H9 (cell line): ENCODE data around the gene NRXN3. TPM values are rescaled to one million over a fixed set of nuclear protein-coding genes. Genes with fewer than 3 reads are reported as not detected.

ENCODE experiments used
- DNase-seq: peaks from one replicate; pipeline ENCODE4 v3.0.0-alpha.2; 2017
- H2AFZ ChIP-seq: one replicate; pipeline ENCODE4 v1.6.1; 2013; ENCODE audit warnings: mild to moderate bottlenecking, low read length, control low read depth, moderate library complexity
- H2AK5ac ChIP-seq: 2 replicates; pipeline ENCODE4 v1.6.1; 2013; ENCODE audit warnings: low read length, control low read depth, mixed read lengths; ENCODE audit not compliant: insufficient read length
- H2BK120ac ChIP-seq: one replicate; pipeline ENCODE4 v1.6.1; 2013; ENCODE audit warnings: low read depth, mild to moderate bottlenecking, low read length, control low read depth, inconsistent platforms; ENCODE audit not compliant: poor library complexity, severe bottlenecking
- H2BK12ac ChIP-seq: 2 replicates; pipeline ENCODE4 v1.6.1; 2013; ENCODE audit warnings: low read length, control low read depth, mixed read lengths, low read depth; ENCODE audit not compliant: insufficient read length
- H2BK15ac ChIP-seq: 2 replicates; pipeline ENCODE4 v1.6.1; 2013; ENCODE audit warnings: low read depth, low read length, control low read depth
- H2BK20ac ChIP-seq: one replicate; pipeline ENCODE4 v1.6.1; 2013; ENCODE audit warnings: low read depth, mild to moderate bottlenecking, low read length, control low read depth, inconsistent platforms; ENCODE audit not compliant: poor library complexity, severe bottlenecking
- H2BK5ac ChIP-seq: 2 replicates; pipeline ENCODE4 v1.6.1; 2013; ENCODE audit warnings: low read length, control low read depth, mixed read lengths; ENCODE audit not compliant: insufficient read length
- H3K14ac ChIP-seq: 2 replicates; pipeline ENCODE4 v1.6.1; 2013; ENCODE audit warnings: low read length, control low read depth; ENCODE audit not compliant: insufficient read depth
- H3K18ac ChIP-seq: 2 replicates; pipeline ENCODE4 v1.6.1; 2013; ENCODE audit warnings: low read depth, mild to moderate bottlenecking, mixed read lengths, low read length, control low read depth; ENCODE audit not compliant: insufficient read length
- H3K23ac ChIP-seq: 2 replicates; pipeline ENCODE4 v1.6.1; 2013; ENCODE audit warnings: low read length, control low read depth, mixed read lengths, low read depth; ENCODE audit not compliant: insufficient read length
- H3K23me2 ChIP-seq: 2 replicates; pipeline ENCODE4 v1.6.1; 2013; ENCODE audit warnings: low read depth, mild to moderate bottlenecking, mixed read lengths, low read length, control low read depth; ENCODE audit not compliant: insufficient read length, poor library complexity, severe bottlenecking
- H3K27ac ChIP-seq: 2 replicates; pipeline ENCODE4 v1.5.1; 2013; ENCODE audit warnings: low read length, control low read depth, mixed read lengths, low read depth; ENCODE audit not compliant: insufficient read length
- H3K27me3 ChIP-seq: 2 replicates; pipeline ENCODE4 v1.6.1; 2013; ENCODE audit warnings: low read length, control low read depth, inconsistent platforms; ENCODE audit not compliant: insufficient read depth
- H3K4ac ChIP-seq: 2 replicates; pipeline ENCODE4 v1.6.1; 2013; ENCODE audit warnings: low read depth, mild to moderate bottlenecking, control low read depth, inconsistent platforms, low read length, moderate library complexity
- H3K4me1 ChIP-seq: 2 replicates; pipeline ENCODE4 v1.6.1; 2013; ENCODE audit warnings: low read length, control low read depth, inconsistent platforms; ENCODE audit not compliant: insufficient read depth
- H3K4me2 ChIP-seq: 2 replicates; pipeline ENCODE4 v1.6.1; 2013; ENCODE audit warnings: low read length, control low read depth, mixed read lengths; ENCODE audit not compliant: insufficient read length, insufficient read depth
- H3K56ac ChIP-seq: 2 replicates; pipeline ENCODE4 v1.6.1; 2013; ENCODE audit warnings: low read depth, mild to moderate bottlenecking, mixed read lengths, low read length, control low read depth; ENCODE audit not compliant: insufficient read length
- H3K79me1 ChIP-seq: 2 replicates; pipeline ENCODE4 v1.6.1; 2013; ENCODE audit warnings: low read depth, mild to moderate bottlenecking, moderate library complexity, low read length, control low read depth, inconsistent platforms; ENCODE audit not compliant: insufficient read depth, poor library complexity, severe bottlenecking
- H3K79me2 ChIP-seq: 2 replicates; pipeline ENCODE4 v1.6.1; 2013; ENCODE audit warnings: low read length, control low read depth, inconsistent platforms; ENCODE audit not compliant: insufficient read depth
- H3K9ac ChIP-seq: 2 replicates; pipeline ENCODE4 v1.6.1; 2013; ENCODE audit warnings: low read length, control low read depth, mixed read lengths; ENCODE audit not compliant: insufficient read length; ENCODE audit errors: extremely low read depth
- H3K9me3 ChIP-seq: one replicate; pipeline ENCODE4 v1.6.1; 2013; ENCODE audit warnings: low read depth, low read length, inconsistent platforms; ENCODE audit not compliant: control insufficient read depth
- H3T11ph ChIP-seq: one replicate; pipeline ENCODE4 v1.6.1; 2013; ENCODE audit warnings: mild to moderate bottlenecking, low read length, control low read depth, inconsistent platforms
- H4K20me1 ChIP-seq: one replicate; pipeline ENCODE4 v1.6.1; 2013; ENCODE audit not compliant: control insufficient read depth, insufficient read length, insufficient read depth
- H4K5ac ChIP-seq: 2 replicates; pipeline ENCODE4 v1.6.1; 2013; ENCODE audit warnings: low read depth, mild to moderate bottlenecking, mixed read lengths, low read length, control low read depth; ENCODE audit not compliant: insufficient read length
- H4K8ac ChIP-seq: replicated peaks from 2 replicates; pipeline ENCODE4 v1.6.1; 2013; ENCODE audit warnings: low read length, control low read depth, mixed read lengths, low read depth; ENCODE audit not compliant: insufficient read length
- H4K91ac ChIP-seq: 2 replicates; pipeline ENCODE4 v1.6.1; 2013; ENCODE audit warnings: low read depth, mild to moderate bottlenecking, moderate library complexity, mixed read lengths, low read length, control low read depth; ENCODE audit not compliant: insufficient read length
- H3K27ac Mint-ChIP-seq, 3 experiments: 2 replicates in 2 of 3; 3 replicates in 1 of 3; pipeline ENCODE4 v1.8.0; 2020 to 2021; ENCODE audit warnings: mixed read lengths in 3 of 3, mild to moderate bottlenecking in 1 of 3, moderate library complexity in 1 of 3
- H3K27me3 Mint-ChIP-seq: 2 replicates; pipeline ENCODE4 v1.8.0; 2021; ENCODE audit warnings: low read depth, mild to moderate bottlenecking, moderate library complexity, mixed read lengths
- H3K36me3 Mint-ChIP-seq, 3 experiments: 2 replicates in 2 of 3; 3 replicates in 1 of 3; pipeline ENCODE4 v1.8.0; 2020 to 2021; ENCODE audit warnings: low read depth in 3 of 3, mixed read lengths in 3 of 3; ENCODE audit not compliant: insufficient read depth in 1 of 3
- H3K4me1 Mint-ChIP-seq, 2 experiments: 2 replicates each; pipeline ENCODE4 v1.8.0; 2020; ENCODE audit warnings: mixed read lengths in 2 of 2
- H3K4me3 Mint-ChIP-seq, 2 experiments: 2 replicates in 1 of 2; 3 replicates in 1 of 2; pipeline ENCODE4 v1.8.0; 2020 to 2021; ENCODE audit warnings: mild to moderate bottlenecking in 2 of 2, mixed read lengths in 2 of 2, moderate library complexity in 1 of 2
- H3K9me3 Mint-ChIP-seq, 2 experiments: 2 replicates in 1 of 2; 3 replicates in 1 of 2; pipeline ENCODE4 v1.8.0; 2020; ENCODE audit warnings: mild to moderate bottlenecking in 2 of 2, mixed read lengths in 2 of 2, moderate library complexity in 1 of 2
- WGBS: extraction: QIAGEN DNeasy Blood & Tissue Kit; methylation state at CpG from one replicate; pipeline ENCODE4 v1.1.7; 2013; ENCODE audit warnings: missing lambda C conversion rate, low lambda C conversion rate, mixed read lengths; ENCODE audit not compliant: insufficient read length; ENCODE audit errors: extremely low coverage; 5-methylcytosine and 5-hydroxymethylcytosine counted together
- total RNA-seq: library from RNA; stranded (reverse); gene quantifications from 2 replicates; pipeline ENCODE4 v1.2.1, GENCODE V29; 2021
- TF ChIP-seq, protein P1 (sequence below): fragments of 200-600 bp; sonication (generic); conservative IDR thresholded peaks from 3 replicates; pipeline ENCODE4 v1.8.0; 2021; ENCODE audit warnings: antibody characterized with exemption, mild to moderate bottlenecking

NRXN3 gene
- total RNA-seq, 1 experiment from 2014 or later, result 1.8 TPM

DNA sequence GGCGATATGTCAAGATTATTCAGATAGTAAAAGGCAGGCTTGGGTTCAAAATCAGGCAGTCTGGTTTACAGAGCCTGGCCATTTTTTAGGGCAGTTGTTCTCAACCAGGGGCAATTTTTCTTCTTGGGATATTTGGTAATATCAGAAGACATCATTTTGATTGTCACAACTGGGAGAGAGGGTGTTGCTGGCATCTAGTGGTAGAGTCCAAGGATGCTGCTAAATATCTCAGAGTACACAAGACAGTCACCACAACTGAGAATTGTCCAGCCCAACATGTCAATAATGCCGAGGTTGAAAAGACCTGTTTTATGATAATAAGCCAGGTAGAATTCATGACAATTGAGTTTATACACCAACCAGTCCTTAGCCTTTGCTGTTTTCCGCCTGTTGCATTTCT lies 733.9 kb downstream of the NRXN3 start:
- Histone ChIP-seq H3K14ac (no peak overlapping the region), H3K23ac (no peak overlapping the region), H3K79me2 (no peaks in the 10 kb centered on the region), H4K20me1 (no peaks in the 10 kb centered on the region), H3K4ac (no peak overlapping the region), H3K27ac (no peak overlapping the region), H3K79me1 (no peaks in the 10 kb centered on the region), H3K4me2 (no peak overlapping the region), H2AFZ (no peak overlapping the region), H2BK15ac (no peak overlapping the region), H2BK12ac (no peak overlapping the region), H3K27me3 (no peaks in the 10 kb centered on the region), H2BK120ac (no peak overlapping the region), H2BK20ac (no peak overlapping the region), H4K91ac (no peak overlapping the region), H3K9me3 (no peaks in the 10 kb centered on the region), H2AK5ac (no peak overlapping the region), H3K18ac (no peak overlapping the region), H3K4me1 (no peaks in the 10 kb centered on the region; the same call in 1 of the 2 replicates), H3K56ac (no peak overlapping the region), H4K8ac (no peak overlapping the region), H3T11ph (no peak overlapping the region), H3K9ac (no peak overlapping the region), H4K5ac (no peak overlapping the region), H2BK5ac (no peak overlapping the region), H3K23me2 (no peaks in the 10 kb centered on the region)
- no peaks in the 10 kb centered on the region for H3K9me3 Mint-ChIP-seq
- H3K36me3 Mint-ChIP-seq, result no peaks in the 10 kb centered on the region
- TF ChIP-seq, protein P1, sequence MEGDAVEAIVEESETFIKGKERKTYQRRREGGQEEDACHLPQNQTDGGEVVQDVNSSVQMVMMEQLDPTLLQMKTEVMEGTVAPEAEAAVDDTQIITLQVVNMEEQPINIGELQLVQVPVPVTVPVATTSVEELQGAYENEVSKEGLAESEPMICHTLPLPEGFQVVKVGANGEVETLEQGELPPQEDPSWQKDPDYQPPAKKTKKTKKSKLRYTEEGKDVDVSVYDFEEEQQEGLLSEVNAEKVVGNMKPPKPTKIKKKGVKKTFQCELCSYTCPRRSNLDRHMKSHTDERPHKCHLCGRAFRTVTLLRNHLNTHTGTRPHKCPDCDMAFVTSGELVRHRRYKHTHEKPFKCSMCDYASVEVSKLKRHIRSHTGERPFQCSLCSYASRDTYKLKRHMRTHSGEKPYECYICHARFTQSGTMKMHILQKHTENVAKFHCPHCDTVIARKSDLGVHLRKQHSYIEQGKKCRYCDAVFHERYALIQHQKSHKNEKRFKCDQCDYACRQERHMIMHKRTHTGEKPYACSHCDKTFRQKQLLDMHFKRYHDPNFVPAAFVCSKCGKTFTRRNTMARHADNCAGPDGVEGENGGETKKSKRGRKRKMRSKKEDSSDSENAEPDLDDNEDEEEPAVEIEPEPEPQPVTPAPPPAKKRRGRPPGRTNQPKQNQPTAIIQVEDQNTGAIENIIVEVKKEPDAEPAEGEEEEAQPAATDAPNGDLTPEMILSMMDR, result peak; percentile 39; the same call in 2 of the 3 replicates
- DNase-seq, result no peak
- H3K27ac Mint-ChIP-seq, result no peak overlapping the region
- no peak overlapping the region for H3K4me3 Mint-ChIP-seq
- WGBS, result no CpG with 5 or more reads among the region's 3 CpGs
- no peaks in the 10 kb centered on the region for H3K27me3 Mint-ChIP-seq
- H3K4me1 Mint-ChIP-seq, result peaks cover 12 to 15% of the 10 kb centered on the region in 2 experiments
